Loucy (cell line): ENCODE data around the gene SMPDL3A.
A peak's percentile ranks its signal among the peaks of the same experiment; 100 is the strongest.

Experiments
- H2AFZ ChIP-seq: fragments of 200-600 bp; sonication (generic); 2 replicates; pipeline ENCODE4 v1.6.0; 2016; ENCODE audit warnings: antibody characterized with exemption, mild to moderate bottlenecking, low read length, moderate library complexity
- H3F3A ChIP-seq: fragments of 200-600 bp; 2 replicates; pipeline ENCODE4 v1.6.0; 2016; ENCODE audit warnings: antibody characterized with exemption, low read depth, mild to moderate bottlenecking
- H3K27me3 ChIP-seq: fragments of 200-600 bp; sonication (generic); 2 replicates; pipeline ENCODE4 v1.6.1; 2014; ENCODE audit warnings: low read length, mild to moderate bottlenecking; ENCODE audit not compliant: insufficient read depth, poor library complexity, severe bottlenecking
- H3K36me3 ChIP-seq: fragments of 200-600 bp; sonication (generic); 2 replicates; pipeline ENCODE4 v1.6.1; 2016; ENCODE audit warnings: low read length; ENCODE audit not compliant: insufficient read depth
- H3K4me1 ChIP-seq: fragments of 200-600 bp; sonication (generic); 2 replicates; pipeline ENCODE4 v1.5.1; 2014; ENCODE audit warnings: low read length, mild to moderate bottlenecking; ENCODE audit not compliant: insufficient read depth, poor library complexity, severe bottlenecking
- H3K4me2 ChIP-seq: fragments of 200-600 bp; sonication (generic); 2 replicates; pipeline ENCODE4 v1.6.0; 2014; ENCODE audit warnings: antibody characterized with exemption, low read length, low read depth, mild to moderate bottlenecking; ENCODE audit not compliant: poor library complexity, severe bottlenecking
- H3K4me3 ChIP-seq: fragments of 200-600 bp; sonication (generic); 2 replicates; pipeline ENCODE4 v1.5.1; 2014; ENCODE audit warnings: low read length, mild to moderate bottlenecking, mixed read lengths; ENCODE audit not compliant: poor library complexity, severe bottlenecking
- H3K79me2 ChIP-seq: fragments of 200-600 bp; sonication (generic); 2 replicates; pipeline ENCODE4 v1.6.1; 2014; ENCODE audit warnings: low read length; ENCODE audit not compliant: insufficient read depth
- H3K9ac ChIP-seq: fragments of 200-600 bp; sonication (generic); 2 replicates; pipeline ENCODE4 v1.6.0; 2014; ENCODE audit warnings: mild to moderate bottlenecking, low read depth, low read length, moderate library complexity; ENCODE audit not compliant: poor library complexity, severe bottlenecking
- H3K9me2 ChIP-seq: fragments of 200-600 bp; sonication (generic); replicated peaks from 2 replicates; pipeline ENCODE4 v1.6.1; 2016; ENCODE audit warnings: low read depth, low read length, mixed read lengths
- H3K9me3 ChIP-seq: fragments of 200-600 bp; sonication (generic); 2 replicates; pipeline ENCODE4 v1.6.1; 2014; ENCODE audit warnings: mild to moderate bottlenecking, antibody characterized with exemption, low read length, low read depth; ENCODE audit not compliant: insufficient read depth
- H4K20me1 ChIP-seq: fragments of 200-600 bp; sonication (generic); 2 replicates; pipeline ENCODE4 v1.6.0; 2014; ENCODE audit warnings: antibody characterized with exemption, low read length, mild to moderate bottlenecking; ENCODE audit not compliant: insufficient read depth, poor library complexity, severe bottlenecking
- CTCF ChIP-seq: fragments of 200-600 bp; sonication (generic); conservative IDR thresholded peaks from 2 replicates; pipeline ENCODE4 v1.5.1; 2014; ENCODE audit warnings: mild to moderate bottlenecking, antibody characterized with exemption, low read length
- EZH2phosphoT487 ChIP-seq: fragments of 200-600 bp; IDR thresholded peaks from 2 replicates; pipeline ENCODE4 v1.6.1; 2018; ENCODE audit warnings: antibody characterized with exemption, mild to moderate bottlenecking, moderate library complexity, borderline replicate concordance

SMPDL3A gene

GRCh38 chr6:122839906-122840305 lies 50.8 kb downstream of the SMPDL3A start:
- Histone ChIP-seq H3K27me3 (no peaks in the 10 kb centered on the region), H3K9me2 (no peaks in the 10 kb centered on the region), H4K20me1 (no peaks in the 10 kb centered on the region), H3K4me2 (no peak overlapping the region), H3K4me1 (no peaks in the 10 kb centered on the region), H3K9ac (no peak overlapping the region), H3K79me2 (no peaks in the 10 kb centered on the region), H3K4me3 (no peak overlapping the region), H2AFZ (peak overlapping the region; percentile 84), H3K9me3 (no peaks in the 10 kb centered on the region), H3F3A (no peaks in the 10 kb centered on the region), H3K36me3 (no peaks in the 10 kb centered on the region)
- TF ChIP-seq EZH2phosphoT487: no peak

- no peaks in the 10 kb centered on the region for H3K9me3 ChIP-seq
- H2AFZ ChIP-seq: peak overlapping the region; percentile 71; the same call in 1 of the 2 replicates
- no peaks in the 10 kb centered on the region for H4K20me1 ChIP-seq
- H3K79me2 ChIP-seq: no peaks in the 10 kb centered on the region
- H3K4me2 ChIP-seq: no peak overlapping the region
- no peaks in the 10 kb centered on the region for H3K4me1 ChIP-seq
- H3K4me3 ChIP-seq: no peak overlapping the region
- no peaks in the 10 kb centered on the region for H3K36me3 ChIP-seq
- H3F3A ChIP-seq: no peaks in the 10 kb centered on the region
- no peaks in the 10 kb centered on the region for H3K9me2 ChIP-seq
- no peak overlapping the region for H3K9ac ChIP-seq
- no peaks in the 10 kb centered on the region for H3K27me3 ChIP-seq
- TF ChIP-seq CTCF: no peak
- TF ChIP-seq EZH2phosphoT487: no peak
Measured at GRCh38 chr6:122845464-122845863, 56.4 kb downstream of the SMPDL3A start.

GRCh38 chr6:122845916-122846612 lies 57.0 kb downstream of the SMPDL3A start:
- no peak for TF ChIP-seq EZH2phosphoT487
- TF ChIP-seq CTCF: no peak
- Histone ChIP-seq H3K9me2 (no peaks in the 10 kb centered on the region), H3K4me2 (peak overlapping the region; percentile 27), H3K9me3 (no peaks in the 10 kb centered on the region), H4K20me1 (no peaks in the 10 kb centered on the region), H3K27me3 (no peaks in the 10 kb centered on the region), H3K36me3 (no peaks in the 10 kb centered on the region), H2AFZ (peak overlapping the region; percentile 71), H3K4me1 (no peaks in the 10 kb centered on the region), H3K9ac (no peak overlapping the region), H3K79me2 (no peaks in the 10 kb centered on the region), H3K4me3 (no peak overlapping the region), H3F3A (no peaks in the 10 kb centered on the region)
